GM23248 (cell line): ENCODE measurements around the gene MECR.

Source experiments
- EZH2 ChIP-seq: fragments of 200-600 bp; sonication (generic); IDR thresholded peaks from 2 replicates; pipeline ENCODE4 v1.6.1; 2018; ENCODE audit warnings: antibody characterized with exemption, mild to moderate bottlenecking; ENCODE audit not compliant: insufficient read depth, poor library complexity, severe bottlenecking
- EZH2phosphoT487 ChIP-seq: fragments of 200-600 bp; sonication (generic); IDR thresholded peaks from 2 replicates; pipeline ENCODE4 v1.6.1; 2018; ENCODE audit warnings: antibody characterized with exemption, moderate library complexity, mild to moderate bottlenecking, low read depth; ENCODE audit not compliant: insufficient read depth

DNA sequence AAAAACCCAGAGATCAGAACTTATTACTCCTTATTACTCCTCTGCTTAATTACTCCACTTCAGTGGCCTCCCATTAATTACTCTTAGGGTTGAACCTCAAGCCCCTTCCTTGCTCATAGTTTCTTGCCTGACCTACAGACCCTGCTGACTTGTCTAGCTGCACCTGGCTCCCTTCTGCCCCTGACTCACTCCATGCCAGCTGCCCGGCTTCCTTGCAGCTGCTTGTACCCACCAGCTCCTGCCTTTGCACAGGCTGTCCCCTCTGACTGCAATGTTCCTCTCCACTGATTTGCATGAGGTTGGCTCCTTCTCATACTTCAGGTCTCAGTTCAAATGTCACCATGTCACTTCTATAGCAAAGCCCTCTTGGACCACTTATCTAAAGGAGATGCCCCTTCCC, 3.7 kb upstream of the MECR start:
- TF ChIP-seq EZH2phosphoT487 = no peak
- no peak for TF ChIP-seq EZH2
